ENCODE results near the gene RTL1.

Gene RTL1

GRCh38 chr14:100882991-100883788, 20.3 kb downstream of the RTL1 start:
- DNase-seq (ENCODE audit: low read depth in 2 of 3, low spot score in 1 of 3) = no peak

DNA sequence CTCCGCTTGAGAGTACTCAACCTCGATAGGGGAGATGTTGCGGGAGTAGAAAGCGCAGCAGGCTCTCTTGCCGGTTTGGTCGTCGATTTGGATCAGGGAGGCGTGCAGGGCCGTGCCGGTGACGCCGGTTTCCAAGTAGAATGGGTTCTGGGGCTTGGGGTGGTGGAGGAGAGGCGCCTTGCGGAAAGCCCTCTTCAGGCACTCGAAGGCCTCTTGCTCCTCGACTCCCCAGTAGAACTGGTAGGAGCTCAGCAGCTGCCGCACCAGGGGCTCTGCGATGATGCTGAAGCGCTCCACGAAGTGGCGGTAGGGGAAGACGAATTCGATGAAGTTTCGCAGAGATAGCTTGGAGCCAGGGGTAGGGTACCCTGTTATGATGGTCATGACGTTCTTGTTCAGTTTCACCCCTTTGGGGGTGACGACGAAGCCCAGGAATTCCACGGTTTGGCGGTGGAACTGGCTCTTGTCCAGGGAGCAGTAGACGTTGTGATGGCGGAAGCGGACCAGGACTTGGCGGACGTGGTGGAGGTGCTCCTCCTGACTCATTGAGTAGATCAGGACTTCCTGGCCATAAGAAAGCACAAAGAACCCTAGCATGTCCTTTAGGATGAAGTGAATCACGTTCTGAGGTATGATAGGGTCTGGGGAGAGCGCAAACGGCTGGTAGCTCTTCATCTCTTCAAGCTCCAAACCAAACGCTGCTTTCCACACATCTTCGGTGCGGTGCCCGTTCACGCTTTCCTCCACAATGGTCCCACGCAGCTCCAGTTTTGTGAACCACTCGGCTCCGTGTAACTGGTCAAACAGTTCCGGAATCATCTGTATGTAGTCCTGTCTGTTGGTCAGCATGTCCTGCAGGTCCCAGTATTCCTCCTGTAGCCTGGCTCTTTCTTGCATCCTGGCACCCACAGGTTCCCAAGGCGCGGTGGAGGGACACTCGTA, 21.2 kb downstream of the RTL1 start:
- no peak for DNase-seq (ENCODE audit: low read depth in 2 of 3, low spot score in 1 of 3)

DNA sequence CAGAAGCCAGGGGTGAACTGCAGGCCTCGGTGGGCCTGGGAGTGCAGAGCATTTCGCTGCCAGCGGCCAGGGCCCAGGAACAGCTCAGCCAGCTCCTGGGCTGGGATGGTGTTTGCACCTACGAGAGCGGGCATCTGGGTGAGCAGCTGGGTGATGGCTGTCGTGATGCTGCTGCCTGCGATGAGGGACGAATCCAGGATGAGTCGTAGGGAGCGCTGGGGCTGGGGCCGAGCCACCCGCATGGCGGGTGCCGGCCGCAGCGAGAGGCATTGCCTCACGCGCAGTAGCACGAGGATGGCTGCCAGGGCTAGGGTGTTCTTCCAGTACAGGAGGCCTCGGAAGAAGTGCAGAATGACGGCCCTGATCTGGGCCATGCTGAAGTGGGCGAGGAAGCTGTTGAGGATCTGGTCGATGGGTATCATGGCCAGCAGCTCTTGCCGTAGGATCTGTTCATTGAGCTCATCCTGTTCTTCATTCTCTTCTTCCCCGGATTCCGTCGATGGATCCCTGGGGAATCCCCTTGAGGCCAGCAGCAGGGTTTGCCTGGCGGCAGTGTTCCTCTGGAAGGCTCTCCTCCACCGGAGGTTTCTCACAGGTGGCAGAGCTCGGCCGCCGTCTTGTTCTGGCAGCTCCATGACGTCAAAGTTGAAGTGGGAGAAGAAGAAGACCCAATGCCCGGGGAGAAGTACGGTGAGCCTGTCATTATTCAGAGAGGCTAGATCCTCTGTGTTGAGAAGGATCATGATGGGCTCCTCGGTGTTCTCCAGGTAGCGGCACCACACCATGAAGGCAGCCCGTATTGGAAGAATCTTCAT, 22.1 kb downstream of the RTL1 start:
- no peak for DNase-seq (ENCODE audit: low read depth in 2 of 3, low spot score in 1 of 3)

- no peak for DNase-seq (ENCODE audit: low read depth in 2 of 3, low spot score in 1 of 3)
These were observed 23.0 kb downstream of the RTL1 start for GRCh38 chr14:100880271-100881101.

DNA sequence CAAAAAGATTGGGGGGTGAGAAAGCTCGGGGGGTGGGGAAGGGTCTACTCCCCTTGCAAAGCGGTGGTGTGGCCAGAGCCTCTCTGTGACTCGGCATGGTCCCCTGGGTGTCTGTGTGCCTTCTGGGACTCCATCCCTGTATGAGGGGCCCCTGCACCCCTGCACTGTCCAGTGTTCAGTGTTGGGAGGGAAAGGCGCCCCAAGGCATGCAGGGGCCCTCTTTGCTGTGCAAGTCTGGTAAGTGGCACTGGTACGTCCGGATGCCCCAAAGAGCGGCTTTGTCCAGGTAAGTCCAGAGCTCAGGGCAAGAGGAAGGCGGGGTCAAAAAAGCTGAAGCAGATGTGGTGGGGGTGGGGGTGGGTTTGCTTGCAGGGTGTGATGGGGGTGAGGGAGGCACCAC, 23.7 kb downstream of the RTL1 start:
- no peak for DNase-seq (ENCODE audit: low read depth in 2 of 3, low spot score in 1 of 3)

- DNase-seq (ENCODE audit: low read depth in 2 of 3, low spot score in 1 of 3) = no peak
These were observed 24.3 kb downstream of the RTL1 start for GRCh38 chr14:100879194-100879593.

- no peak for DNase-seq (ENCODE audit: low read depth in 2 of 3, low spot score in 1 of 3)
These were observed 25.0 kb downstream of the RTL1 start for GRCh38 chr14:100878271-100879146.

GRCh38 chr14:100875861-100876590, 27.5 kb downstream of the RTL1 start:
- DNase-seq (ENCODE audit: low read depth in 2 of 3, low spot score in 1 of 3) = no peak

GRCh38 chr14:100875126-100875525, 28.4 kb downstream of the RTL1 start:
- no peak for DNase-seq (ENCODE audit: low read depth in 2 of 3, low spot score in 1 of 3)

DNA sequence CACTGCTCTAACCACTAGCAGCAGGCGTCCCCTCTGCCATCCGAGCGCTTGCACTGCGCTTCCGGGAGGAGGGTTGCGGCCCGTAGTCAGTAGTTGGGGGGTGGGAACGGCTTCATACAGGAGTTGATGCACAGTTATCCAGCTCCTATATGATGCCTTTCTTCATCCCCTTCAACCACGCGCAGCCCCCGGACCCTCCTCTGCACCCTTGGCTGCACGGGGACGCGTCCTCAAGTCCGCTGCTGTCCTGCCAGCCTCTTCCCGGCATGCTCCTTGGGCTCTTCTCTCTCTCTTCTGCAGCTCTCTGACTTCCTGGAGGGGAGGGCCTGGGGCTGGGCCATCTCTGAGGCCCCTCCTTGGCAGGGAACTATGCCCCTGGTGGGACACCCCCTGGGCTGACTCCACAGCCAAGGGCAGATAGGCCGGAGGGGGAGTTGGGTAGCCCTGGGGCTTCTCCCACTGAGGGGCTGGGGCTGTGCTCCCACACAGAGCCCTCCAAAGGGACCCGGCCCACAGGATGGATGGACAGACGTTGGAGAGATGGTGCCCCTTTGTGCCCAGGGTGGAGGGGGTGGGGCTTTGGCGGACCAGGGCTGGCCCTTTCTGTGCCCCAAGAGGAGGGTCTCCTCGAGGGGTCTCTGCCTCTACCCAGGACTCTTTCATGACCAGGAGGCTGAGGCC, 29.0 kb downstream of the RTL1 start:
- DNase-seq (ENCODE audit: low read depth in 2 of 3, low spot score in 1 of 3) = no peak

- no peak for DNase-seq (ENCODE audit: low read depth in 2 of 3, low spot score in 1 of 3)
These were observed 29.5 kb downstream of the RTL1 start for GRCh38 chr14:100874051-100874410.

GRCh38 chr14:100873096-100873482, 30.4 kb downstream of the RTL1 start:
- DNase-seq (ENCODE audit: low read depth in 2 of 3, low spot score in 1 of 3) = no peak

DNA sequence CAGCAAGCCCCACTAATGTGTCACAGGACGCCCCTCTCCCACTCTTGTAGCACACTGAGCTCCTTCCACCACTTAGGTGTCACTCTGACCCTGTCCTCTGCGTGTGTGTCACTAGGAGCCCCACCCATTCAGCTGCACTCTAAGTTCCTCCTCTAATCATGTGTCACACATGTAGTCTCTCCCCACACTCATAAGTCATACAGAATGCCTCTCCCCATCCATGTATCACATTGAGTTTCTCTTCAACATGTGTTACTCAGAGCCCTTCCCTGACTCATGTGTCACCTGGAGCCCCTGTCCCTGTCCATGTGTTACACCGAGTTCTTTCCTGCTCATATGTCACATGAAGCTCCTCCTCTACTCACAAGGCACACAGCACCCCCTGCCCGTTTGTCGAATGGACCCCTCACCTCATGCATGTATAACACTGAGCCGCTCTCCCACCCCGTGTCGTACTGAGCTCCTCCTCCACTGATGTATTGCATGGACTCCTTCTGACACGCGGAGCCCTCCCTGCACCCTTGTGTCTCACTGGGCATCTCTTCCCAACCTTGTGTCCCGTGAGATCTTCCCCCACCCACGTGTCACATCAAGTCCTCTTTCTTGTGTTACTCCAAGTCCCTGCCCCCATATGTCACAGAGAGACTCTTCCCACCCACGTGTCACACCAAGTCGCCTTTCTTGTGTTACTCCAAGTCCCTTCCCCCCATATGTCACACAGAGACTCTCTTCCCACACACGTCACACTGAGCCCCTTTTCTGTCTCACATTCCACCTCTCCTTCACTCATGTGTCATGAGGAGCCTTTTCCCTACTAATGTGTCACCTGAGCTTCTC, 31.0 kb downstream of the RTL1 start:
- no peak for DNase-seq (ENCODE audit: low read depth in 2 of 3, low spot score in 1 of 3)

GRCh38 chr14:100871234-100872186, 32.0 kb downstream of the RTL1 start:
- no peak for DNase-seq (ENCODE audit: low read depth in 2 of 3, low spot score in 1 of 3)

GRCh38 chr14:100868621-100869370, 34.7 kb downstream of the RTL1 start:
- no peak for DNase-seq (ENCODE audit: low read depth in 2 of 3, low spot score in 1 of 3)

Measured in stimulated activated CD4-positive, alpha-beta T cell treated with anti-CD3 and anti-CD28 coated beads, Interleukin-12 subunit alpha, Interleukin-12 subunit beta, amount 100 ng/mL, for 48 hours (primary cell).